Endothelial cell of umbilical vein (primary cell): ENCODE measurements around the gene PLEKHG3.

ENCODE experiments used
- CTCF ChIP-seq, 2 donors: IDR thresholded peaks; 1 replicate in 1 of 2; 2 replicates in 1 of 2; pipeline ENCODE4 v1.5.1; 2011; ENCODE audit warnings: low read length in 2 of 2, mild to moderate bottlenecking in 2 of 2, moderate library complexity in 2 of 2, control low read depth in 1 of 2, inconsistent platforms in 1 of 2, low read depth in 1 of 2; ENCODE audit not compliant: insufficient read depth in 1 of 2; ENCODE audit errors: extremely low read depth in 1 of 2
- EZH2 ChIP-seq: IDR thresholded peaks from 2 replicates; pipeline ENCODE4 v1.6.1; 2012; ENCODE audit warnings: borderline replicate concordance, low read depth, mild to moderate bottlenecking, moderate library complexity, low read length, inconsistent platforms; ENCODE audit not compliant: severe bottlenecking
- FOS ChIP-seq: IDR thresholded peaks from 2 replicates; pipeline ENCODE4 v1.6.1; 2011; ENCODE audit warnings: mild to moderate bottlenecking, low read length, moderate library complexity, borderline replicate concordance; ENCODE audit not compliant: insufficient read depth
- JUN ChIP-seq: IDR thresholded peaks from 2 replicates; pipeline ENCODE4 v1.6.1; 2011; ENCODE audit warnings: borderline replicate concordance, low read depth; ENCODE audit not compliant: insufficient read length, insufficient read depth
- MAX ChIP-seq: IDR thresholded peaks from 2 replicates; pipeline ENCODE4 v1.6.1; 2011; ENCODE audit not compliant: insufficient read depth, insufficient read length
- MYC ChIP-seq: IDR thresholded peaks from one replicate; pipeline ENCODE4 v1.6.1; 2011; ENCODE audit warnings: mild to moderate bottlenecking, low read depth, low read length
- POLR2AphosphoS5 ChIP-seq: IDR thresholded peaks from 2 replicates; pipeline ENCODE4 v1.6.1; 2012; ENCODE audit warnings: low read depth, mild to moderate bottlenecking, control low read depth, low read length, moderate library complexity; ENCODE audit not compliant: insufficient read depth

GRCh38 chr14:64792871-64793560 is 88.8 kb downstream of the PLEKHG3 start:
- TF ChIP-seq CTCF (IDR thresholded peaks at IDR 0.05; ENCODE audit: extremely low read depth in 1 of 2, insufficient read depth in 1 of 2, low read depth in 1 of 2, low read length in 2 of 2) (no peak), EZH2 (no peak), FOS (no peak), MYC (no peak), JUN (no peak), POLR2AphosphoS5 (no peak), MAX (no peak)
